Small intestine (tissue), 7 donors: ENCODE measurements around the gene ADCY3. TPM values are rescaled to one million over a fixed set of nuclear protein-coding genes. Genes with fewer than 3 reads are reported as not detected.
A peak's percentile ranks its signal among the peaks of the same experiment; 100 is the strongest.

Experiments
- DNase-seq, 2 donors: peaks; one replicate each; pipeline versions ENCODE4 v3.0.0 to v3.0.0-alpha.2; 2013
- FAIRE-seq: peaks from 2 replicates; lab custom pipeline; 2012; peaks lifted over from hg19 to GRCh38; lab: Jason Lieb, UNC
- H3K27ac ChIP-seq, 3 donors: one replicate each; pipeline ENCODE4 v1.5.1; 2013; ENCODE audit warnings: low read length in 2 of 3, mild to moderate bottlenecking in 2 of 3, control low read depth in 1 of 3, inconsistent platforms in 1 of 3, low read depth in 1 of 3, moderate library complexity in 1 of 3
- H3K27me3 ChIP-seq, 3 donors: one replicate each; pipeline ENCODE4 v1.6.1; 2013; ENCODE audit warnings: low read length in 3 of 3, inconsistent platforms in 1 of 3; ENCODE audit not compliant: control insufficient read depth in 3 of 3, insufficient read depth in 3 of 3
- H3K36me3 ChIP-seq, 3 donors: one replicate each; pipeline ENCODE4 v1.6.1; 2013; ENCODE audit warnings: low read length in 3 of 3, inconsistent platforms in 1 of 3, low read depth in 1 of 3, mild to moderate bottlenecking in 1 of 3, moderate library complexity in 1 of 3; ENCODE audit not compliant: control insufficient read depth in 3 of 3, insufficient read depth in 2 of 3
- H3K4me1 ChIP-seq, 3 donors: one replicate each; pipeline ENCODE4 v1.6.1; 2013; ENCODE audit warnings: low read length in 2 of 3, inconsistent platforms in 1 of 3, low read depth in 1 of 3, mild to moderate bottlenecking in 1 of 3, moderate library complexity in 1 of 3; ENCODE audit not compliant: control insufficient read depth in 3 of 3, insufficient read depth in 2 of 3
- H3K4me3 ChIP-seq, 3 donors: one replicate each; pipeline ENCODE4 v1.5.1; 2013; ENCODE audit warnings: low read length in 3 of 3, control low read depth in 1 of 3, inconsistent platforms in 1 of 3, low read depth in 1 of 3, mild to moderate bottlenecking in 1 of 3, moderate library complexity in 1 of 3
- H3K9me3 ChIP-seq, 2 donors: one replicate each; pipeline ENCODE4 v1.6.1; 2013; ENCODE audit warnings: low read depth in 1 of 2, low read length in 1 of 2; ENCODE audit not compliant: control insufficient read depth in 2 of 2, insufficient read depth in 1 of 2
- WGBS, 3 donors: extraction: QIAGEN DNeasy Blood & Tissue Kit; methylation state at CpG; one replicate each; pipeline ENCODE4 v1.1.7; 2013; 5-methylcytosine and 5-hydroxymethylcytosine counted together
- polyA plus RNA-seq, 4 donors: library from polyadenylated mRNA; stranded (reverse) in 3 of 4; unstranded in 1 of 4; fragments of 200-250 nt in 3 of 4; fragments of 120-200 nt in 1 of 4; gene quantifications; one replicate each; pipeline versions ENCODE4 v1.2.1 to v1.2.3, GENCODE V29; 2013
- donor health status: healthy with polysubstance abuse.
- donor health status: control.
- donor health status: control.
- donor health status: Bipolar disorder and iron deficiency.
- donor health status: healthy.

Gene ADCY3
- polyA plus RNA-seq, 4 donors = 3.6 to 36.3 (median 9.8) TPM

DNA sequence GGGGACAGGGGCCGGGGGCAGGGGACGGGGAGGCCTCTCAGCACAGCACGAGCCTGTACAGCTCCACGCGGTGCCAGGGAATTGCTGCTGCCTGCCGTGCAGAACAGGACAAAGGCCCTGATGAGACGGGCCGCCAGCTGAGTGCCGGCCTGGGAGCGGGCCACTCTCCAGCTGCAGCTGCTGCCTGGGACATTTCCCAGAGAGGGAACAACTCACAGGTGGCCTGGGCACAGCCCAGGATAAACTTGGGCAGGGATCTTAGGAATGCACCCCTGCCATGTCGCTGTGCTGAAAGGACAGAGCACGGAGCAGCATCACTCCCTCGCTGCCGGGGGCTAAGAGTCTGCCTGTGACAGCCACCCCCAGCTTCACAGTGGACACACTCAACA lies 88.0 kb downstream of the ADCY3 start:
- Histone ChIP-seq H3K9me3 (no peaks in the 10 kb centered on the region), H3K27ac (no peak overlapping the region), H3K27me3 (no peaks in the 10 kb centered on the region), H3K4me3 (no peak overlapping the region), H3K4me1 (peaks cover 0 to 4% (median 0%) of the 10 kb centered on the region in 3 donors), H3K36me3 (peaks cover 0 to 48% (median 6%) of the 10 kb centered on the region in 3 donors)
- DNase-seq (peak in 1 of 2 donors; percentile 35), FAIRE-seq (no peak)
- 29 to 78% (median 46%) methylated on average over 13 to 14 of the region's 14 CpGs for WGBS, 3 donors

GRCh38 chr2:24831221-24832072 lies 88.6 kb downstream of the ADCY3 start:
- no peaks in the 10 kb centered on the region for H3K27me3 ChIP-seq
- no peak overlapping the region for H3K27ac ChIP-seq
- FAIRE-seq (no peak), DNase-seq (no peak)
- H3K4me1 ChIP-seq = peaks cover 0 to 4% (median 2%) of the 10 kb centered on the region in 3 donors
- peaks cover 0 to 41% (median 6%) of the 10 kb centered on the region in 3 donors for H3K36me3 ChIP-seq
- no peak overlapping the region for H3K4me3 ChIP-seq
- 80 to 89% (median 85%) methylated on average over 15 to 18 of the region's 18 CpGs for WGBS, 3 donors
- H3K9me3 ChIP-seq = no peaks in the 10 kb centered on the region

DNA sequence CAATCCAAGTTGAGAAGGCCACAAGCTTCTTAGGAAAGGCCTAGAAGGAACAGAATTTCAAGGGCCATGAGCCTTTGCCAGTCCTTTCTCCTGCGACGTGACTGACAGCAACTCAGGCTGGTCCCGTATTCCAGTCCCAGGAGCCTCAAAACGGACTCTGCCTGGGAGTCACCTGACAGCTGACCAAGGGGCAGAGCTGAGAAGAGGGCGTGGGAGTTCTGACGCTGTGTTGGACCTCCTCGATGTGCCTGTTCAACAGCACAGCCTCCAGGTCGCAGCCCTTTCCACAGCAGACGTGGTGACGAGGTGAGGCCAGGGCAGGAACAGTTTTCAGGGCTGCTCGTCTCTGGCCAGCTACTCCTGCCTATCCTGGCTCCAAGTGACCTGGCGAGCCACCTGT lies 89.3 kb downstream of the ADCY3 start:
- Histone ChIP-seq H3K4me3 (no peak overlapping the region), H3K9me3 (no peaks in the 10 kb centered on the region), H3K36me3 (peaks cover 0 to 36% (median 6%) of the 10 kb centered on the region in 3 donors), H3K27me3 (no peaks in the 10 kb centered on the region), H3K4me1 (peaks cover 0 to 4% (median 2%) of the 10 kb centered on the region in 3 donors), H3K27ac (peak overlapping the region in 1 of 3 donors; percentile 63)
- 89 to 94% (median 90%) methylated on average over 12 of the region's 12 CpGs for WGBS, 3 donors
- peak in 1 of 2 donors; percentile 64 for DNase-seq
- FAIRE-seq = no peak

GRCh38 chr2:24830351-24830750 lies 89.7 kb downstream of the ADCY3 start:
- Histone ChIP-seq H3K4me1 (peaks cover 0 to 4% (median 2%) of the 10 kb centered on the region in 3 donors), H3K4me3 (no peak overlapping the region), H3K27me3 (no peaks in the 10 kb centered on the region), H3K9me3 (no peaks in the 10 kb centered on the region), H3K27ac (peak overlapping the region in 1 of 3 donors; percentile 63), H3K36me3 (peaks cover 0 to 40% (median 6%) of the 10 kb centered on the region in 3 donors)
- peak in 1 of 2 donors; percentile 13 for DNase-seq
- WGBS, 3 donors = 91 to 92% (median 91%) methylated on average over 5 of the region's 5 CpGs
- no peak for FAIRE-seq

DNA sequence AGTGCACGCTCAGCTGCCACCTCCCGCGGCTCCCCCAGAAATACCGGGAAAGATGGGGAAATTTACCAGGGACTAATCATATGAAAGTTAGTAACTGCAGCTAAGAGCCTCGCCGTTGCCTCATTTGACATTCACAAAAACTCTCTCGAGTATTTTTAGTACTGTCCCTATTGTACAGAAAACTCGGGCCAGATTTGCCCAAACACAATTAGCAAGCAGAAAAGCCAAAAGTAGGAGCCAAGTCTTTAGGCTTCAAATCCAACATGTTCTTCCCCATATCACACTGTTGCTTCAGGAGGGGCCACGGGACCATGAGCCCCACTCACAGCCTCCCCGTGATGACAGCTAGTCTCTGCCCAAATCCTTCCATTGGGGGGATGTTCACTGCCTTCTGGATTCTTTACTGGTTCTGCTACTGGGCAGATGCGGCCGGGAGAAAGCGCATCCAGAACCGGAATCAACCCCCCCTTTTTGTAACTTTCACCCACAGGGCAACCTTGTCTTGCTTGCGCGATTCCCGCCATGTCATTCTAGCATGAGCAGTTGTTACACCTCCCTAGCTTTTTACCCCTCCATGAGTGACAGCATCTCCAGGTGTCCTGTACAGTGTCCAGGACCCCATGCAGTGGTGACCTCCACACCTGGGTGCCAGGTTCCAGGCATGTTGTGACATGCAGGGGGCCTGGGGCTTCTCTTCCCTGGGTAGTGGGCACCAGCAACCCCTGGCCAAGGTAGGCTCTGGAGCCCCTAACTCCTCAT lies 91.6 kb downstream of the ADCY3 start:
- H3K36me3 ChIP-seq = peaks cover 0 to 42% (median 0%) of the 10 kb centered on the region in 3 donors
- WGBS, 3 donors = 84 to 92% (median 84%) methylated on average over 17 of the region's 17 CpGs

GRCh38 chr2:24827321-24828237 lies 92.5 kb downstream of the ADCY3 start:
- FAIRE-seq = no peak
- 34 to 47% (median 40%) methylated on average over 30 of the region's 30 CpGs for WGBS, 3 donors
- Histone ChIP-seq H3K9me3 (no peaks in the 10 kb centered on the region), H3K27me3 (no peaks in the 10 kb centered on the region), H3K36me3 (peaks cover 0 to 44% (median 0%) of the 10 kb centered on the region in 3 donors), H3K4me1 (peaks cover 0 to 4% (median 2%) of the 10 kb centered on the region in 3 donors), H3K27ac (no peak overlapping the region), H3K4me3 (no peak overlapping the region)
- DNase-seq = peak; percentile 83 to 89

More for the DNA sequence above, 91.6 kb downstream of the ADCY3 start:
- no peak overlapping the region for H3K27ac ChIP-seq
- FAIRE-seq = no peak
- H3K27me3 ChIP-seq = no peaks in the 10 kb centered on the region
- no peak for DNase-seq
- H3K4me1 ChIP-seq = peaks cover 0 to 4% (median 2%) of the 10 kb centered on the region in 3 donors
- H3K9me3 ChIP-seq = no peaks in the 10 kb centered on the region
- no peak overlapping the region for H3K4me3 ChIP-seq

DNA sequence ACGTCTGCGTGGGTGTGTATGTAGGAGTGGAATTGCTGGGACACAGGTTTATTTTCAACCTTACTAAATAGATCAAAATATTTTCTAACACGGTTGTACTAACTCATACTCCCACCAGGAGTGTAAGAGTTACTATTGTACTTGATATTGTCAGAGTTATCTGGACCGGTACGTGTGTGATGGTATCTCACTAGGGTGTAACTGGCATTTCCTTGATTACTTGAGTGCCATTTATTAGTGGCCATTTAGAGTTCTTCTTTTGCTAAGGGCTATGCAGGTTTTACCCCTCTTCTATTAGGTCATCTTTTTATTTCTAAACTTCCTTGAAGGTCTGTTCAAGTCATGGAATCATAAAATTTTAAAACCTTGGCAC lies 93.3 kb downstream of the ADCY3 start:
- no peak overlapping the region for H3K4me3 ChIP-seq

More for the DNA sequence above, 93.3 kb downstream of the ADCY3 start:
- DNase-seq = no peak
- Histone ChIP-seq H3K27me3 (no peaks in the 10 kb centered on the region), H3K36me3 (peaks cover 0 to 50% (median 0%) of the 10 kb centered on the region in 3 donors), H3K27ac (no peak overlapping the region), H3K9me3 (no peaks in the 10 kb centered on the region), H3K4me1 (peaks cover 0 to 4% (median 2%) of the 10 kb centered on the region in 3 donors)
- FAIRE-seq = no peak
- WGBS, 3 donors = 41 to 52% (median 50%) methylated on average over 5 of the region's 5 CpGs
